Measurements from ENCODE around the gene DDX56. TPM values are rescaled to one million over a fixed set of nuclear protein-coding genes. Genes with fewer than 3 reads are reported as not detected.

The DDX56 gene
- total RNA-seq, 1 experiment from 2014 or later = 120 TPM

DNA sequence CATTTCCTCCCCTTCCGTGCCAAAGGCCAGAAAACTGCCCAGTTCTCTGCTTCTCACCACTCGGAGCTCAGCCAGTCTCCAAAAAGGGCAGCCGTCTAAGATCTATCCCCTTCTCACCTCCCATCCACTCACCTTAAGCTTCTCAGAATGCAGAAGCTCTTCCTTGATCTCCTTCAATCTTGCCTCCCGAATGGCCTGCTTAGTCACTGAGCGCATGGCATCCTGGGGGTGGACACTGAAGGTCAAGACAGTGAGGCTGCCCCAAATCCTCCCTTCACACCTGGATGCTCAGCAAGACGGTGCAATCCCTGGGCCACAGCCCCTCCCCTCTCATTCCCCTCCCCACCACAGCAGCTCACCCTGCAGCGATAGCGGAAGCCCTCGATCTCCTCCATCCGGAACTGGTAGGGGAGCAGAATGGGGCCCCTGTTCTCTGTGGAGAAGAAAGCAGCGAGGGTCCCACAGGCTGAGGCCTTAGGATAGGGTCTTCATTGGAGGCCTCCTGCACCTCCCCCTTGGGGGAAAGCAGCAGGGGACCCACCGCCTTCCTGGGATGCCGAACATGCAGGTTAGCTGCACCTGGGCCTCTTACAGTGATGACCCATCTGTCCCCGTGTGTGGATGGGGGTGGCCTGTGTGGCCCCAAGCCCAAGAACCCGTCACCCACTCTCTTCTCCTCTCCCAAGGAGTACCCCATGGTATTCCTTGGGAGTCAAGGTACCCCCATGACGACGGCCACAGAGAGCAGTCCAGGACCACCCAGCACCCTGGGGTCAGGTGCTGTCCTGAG lies 4.7 kb downstream of the DDX56 start:
- no peaks in the 10 kb centered on the region; a peak in 1 of 5 replicates for H3K9me3 Mint-ChIP-seq
- Histone ChIP-seq H3K56ac (ENCODE audit: insufficient read length, low read depth, low read length) (no peak overlapping the region), H4K91ac (ENCODE audit: insufficient read length, low read depth, low read length) (no peak overlapping the region), H4K8ac (replicated peaks; ENCODE audit: insufficient read length, low read depth, low read length) (no peak overlapping the region), H3K18ac (ENCODE audit: insufficient read length, low read depth, low read length) (no peak overlapping the region), H2AK5ac (ENCODE audit: insufficient read length, low read length) (no peak overlapping the region), H2BK12ac (ENCODE audit: insufficient read length, low read depth, low read length) (no peak overlapping the region), H3K4me2 (ENCODE audit: insufficient read depth, insufficient read length, low read length) (no peak overlapping the region), H3K9me3 (ENCODE audit: control insufficient read depth, low read depth, low read length) (no peaks in the 10 kb centered on the region), H2BK5ac (ENCODE audit: insufficient read length, low read length) (no peak overlapping the region), H3K23me2 (ENCODE audit: insufficient read length, low read depth, low read length, poor library complexity, severe bottlenecking) (peaks cover 3% of the 10 kb centered on the region), H3K79me2 (ENCODE audit: insufficient read depth, low read length) (peaks cover 11% of the 10 kb centered on the region; the same call in 1 of the 2 replicates), H4K5ac (ENCODE audit: insufficient read length, low read depth, low read length) (no peak overlapping the region), H3K27me3 (ENCODE audit: insufficient read depth, low read length) (no peaks in the 10 kb centered on the region), H2BK20ac (ENCODE audit: low read depth, low read length, poor library complexity, severe bottlenecking) (no peak overlapping the region), H3K9ac (ENCODE audit: extremely low read depth, insufficient read length, low read length) (no peak overlapping the region), H3K4ac (ENCODE audit: low read depth, low read length) (no peak overlapping the region), H4K20me1 (ENCODE audit: control insufficient read depth, insufficient read depth, insufficient read length) (no peaks in the 10 kb centered on the region), H3K14ac (ENCODE audit: insufficient read depth, low read length) (no peak overlapping the region), H3K23ac (ENCODE audit: insufficient read length, low read depth, low read length) (no peak overlapping the region), H3T11ph (ENCODE audit: low read length) (no peak overlapping the region), H3K27ac (ENCODE audit: insufficient read length, low read depth, low read length) (no peak overlapping the region), H2BK15ac (ENCODE audit: low read depth, low read length) (no peak overlapping the region), H3K4me1 (ENCODE audit: insufficient read depth, low read length) (no peaks in the 10 kb centered on the region), H2BK120ac (ENCODE audit: low read depth, low read length, poor library complexity, severe bottlenecking) (no peak overlapping the region), H2AFZ (ENCODE audit: low read length) (no peak overlapping the region), H3K79me1 (ENCODE audit: insufficient read depth, low read depth, low read length, poor library complexity, severe bottlenecking) (no peaks in the 10 kb centered on the region)
- whole genome bisulfite sequencing (ENCODE audit: extremely low coverage, insufficient read length, low lambda C conversion rate) = no CpG with 5 or more reads among the region's 17 CpGs
- H3K4me1 Mint-ChIP-seq = peaks cover 7 to 9% of the 10 kb centered on the region in 2 experiments; a peak in 3 of 4 replicates
- TF ChIP-seq, protein P1, sequence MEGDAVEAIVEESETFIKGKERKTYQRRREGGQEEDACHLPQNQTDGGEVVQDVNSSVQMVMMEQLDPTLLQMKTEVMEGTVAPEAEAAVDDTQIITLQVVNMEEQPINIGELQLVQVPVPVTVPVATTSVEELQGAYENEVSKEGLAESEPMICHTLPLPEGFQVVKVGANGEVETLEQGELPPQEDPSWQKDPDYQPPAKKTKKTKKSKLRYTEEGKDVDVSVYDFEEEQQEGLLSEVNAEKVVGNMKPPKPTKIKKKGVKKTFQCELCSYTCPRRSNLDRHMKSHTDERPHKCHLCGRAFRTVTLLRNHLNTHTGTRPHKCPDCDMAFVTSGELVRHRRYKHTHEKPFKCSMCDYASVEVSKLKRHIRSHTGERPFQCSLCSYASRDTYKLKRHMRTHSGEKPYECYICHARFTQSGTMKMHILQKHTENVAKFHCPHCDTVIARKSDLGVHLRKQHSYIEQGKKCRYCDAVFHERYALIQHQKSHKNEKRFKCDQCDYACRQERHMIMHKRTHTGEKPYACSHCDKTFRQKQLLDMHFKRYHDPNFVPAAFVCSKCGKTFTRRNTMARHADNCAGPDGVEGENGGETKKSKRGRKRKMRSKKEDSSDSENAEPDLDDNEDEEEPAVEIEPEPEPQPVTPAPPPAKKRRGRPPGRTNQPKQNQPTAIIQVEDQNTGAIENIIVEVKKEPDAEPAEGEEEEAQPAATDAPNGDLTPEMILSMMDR (conservative IDR thresholded peaks at IDR 0.05) = no peak
- no peaks in the 10 kb centered on the region; the same call in 1 of the 2 replicates for H3K27me3 Mint-ChIP-seq (ENCODE audit: low read depth)
- peak overlapping the region in 1 of 3 experiments; percentile 76; a peak in 2 of 7 replicates for H3K27ac Mint-ChIP-seq
- H3K4me3 Mint-ChIP-seq = no peak overlapping the region; a peak in 1 of 5 replicates
- DNase-seq = no peak
- H3K36me3 Mint-ChIP-seq (ENCODE audit: insufficient read depth in 1 of 3, low read depth in 3 of 3) = peaks cover 74 to 93% (median 83%) of the 10 kb centered on the region in 3 experiments
